GM18526 (cell line): Measurements from ENCODE around the gene SNTB2.

Experiments used
- POLR2A ChIP-seq: IDR thresholded peaks from 3 replicates; pipeline ENCODE4 v1.6.1; 2011; ENCODE audit not compliant: insufficient read length; ENCODE audit errors: extremely low read depth

The SNTB2 gene

DNA sequence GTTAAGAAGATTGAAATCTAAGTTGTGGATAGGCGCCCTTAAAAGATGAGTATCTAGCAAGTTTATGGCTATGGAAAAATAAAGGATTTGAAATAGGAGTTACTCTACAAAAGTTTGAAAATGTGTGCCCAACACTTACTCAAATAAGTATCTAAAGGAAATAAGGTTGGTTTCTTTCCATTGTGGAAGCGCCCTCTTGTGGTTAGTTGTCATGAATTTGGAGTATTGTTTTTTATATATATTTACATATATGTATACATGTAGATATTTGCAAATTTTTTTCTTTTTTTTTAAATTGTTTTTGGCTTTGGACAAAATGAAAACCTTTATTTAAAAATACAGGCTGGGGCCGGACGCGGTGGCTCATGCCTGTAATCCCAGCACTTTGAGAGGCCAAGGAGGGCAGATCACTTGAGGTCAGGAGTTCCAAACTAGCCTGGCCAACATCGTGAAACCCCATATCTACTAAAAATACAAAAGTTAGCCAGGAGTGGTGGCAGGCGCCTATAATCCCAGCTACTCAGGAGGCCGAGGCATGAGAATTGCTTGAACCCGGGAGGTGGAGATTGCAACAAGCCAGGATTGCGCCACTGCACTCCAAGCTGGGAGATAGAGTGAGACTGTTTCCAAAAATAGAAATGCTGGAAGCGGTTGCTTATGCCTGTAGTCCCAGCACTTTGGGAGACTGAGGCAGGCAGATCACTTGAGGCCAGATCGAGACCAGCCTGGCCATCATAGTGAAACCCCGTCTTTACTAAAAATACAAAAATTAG is 100.2 kb downstream of the SNTB2 start:
- no peak for TF ChIP-seq POLR2A

GRCh38 chr16:69293401-69293800 is 106.4 kb downstream of the SNTB2 start:
- TF ChIP-seq POLR2A = no peak

DNA sequence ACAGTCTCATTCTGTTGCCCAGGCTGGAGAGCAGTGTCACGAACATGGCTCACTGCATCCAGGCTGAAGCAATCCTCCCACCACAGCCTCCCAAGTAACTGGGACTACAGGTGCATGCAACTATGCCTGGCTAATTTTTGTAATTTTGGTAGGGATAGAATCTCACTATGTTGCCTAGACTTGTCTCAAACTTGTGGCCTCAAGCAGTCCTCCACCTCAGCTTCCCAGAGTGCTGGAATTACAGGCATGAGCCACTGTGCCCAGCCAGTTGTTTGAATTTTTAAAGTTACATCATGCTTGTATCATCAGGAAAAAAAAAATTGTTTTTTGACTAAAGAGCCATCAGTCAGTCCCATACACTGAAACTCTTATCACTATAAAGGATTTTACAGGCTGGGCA is 107.1 kb downstream of the SNTB2 start:
- TF ChIP-seq POLR2A = no peak

- TF ChIP-seq POLR2A = no peak
These were observed 111.3 kb downstream of the SNTB2 start for GRCh38 chr16:69298261-69298660.

DNA sequence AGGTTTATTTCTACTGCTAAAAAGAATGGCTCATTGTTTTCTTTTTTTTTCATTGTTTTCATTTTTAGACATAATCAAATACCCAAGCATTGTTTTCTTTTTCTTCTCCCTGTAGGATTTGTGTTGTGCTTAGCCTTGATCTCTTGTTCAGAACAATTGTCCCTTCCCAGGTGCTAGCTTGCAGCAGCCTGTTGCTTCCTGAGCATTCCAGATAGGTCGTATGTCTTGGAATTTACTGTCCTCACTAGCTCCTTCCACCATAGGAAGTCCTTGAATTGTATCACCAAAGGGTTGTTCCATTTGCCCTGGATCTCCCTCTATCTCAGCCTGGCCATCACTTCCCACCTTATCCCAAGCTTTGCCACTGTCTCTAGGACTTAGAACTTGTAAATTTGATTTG is 114.2 kb downstream of the SNTB2 start:
- no peak for TF ChIP-seq POLR2A

DNA sequence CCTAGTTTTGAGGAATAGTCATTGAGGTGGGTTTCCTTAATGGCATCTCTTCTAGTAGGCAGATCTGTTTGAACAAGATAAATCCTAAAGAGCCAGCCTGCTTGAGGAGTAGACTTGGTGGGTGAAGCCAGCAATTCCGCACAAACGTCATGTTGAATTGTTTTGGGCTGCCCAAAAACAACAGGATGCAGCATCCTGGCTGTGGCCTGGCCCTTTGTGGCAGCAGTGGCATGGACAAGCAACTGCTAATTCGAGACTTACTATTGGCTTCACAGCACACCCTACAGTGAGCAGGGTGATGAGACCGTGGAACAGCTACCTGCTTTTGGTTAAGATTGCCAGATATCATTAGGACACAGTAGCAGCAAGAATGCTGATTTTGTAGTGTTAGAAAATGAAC is 114.9 kb downstream of the SNTB2 start:
- no peak for TF ChIP-seq POLR2A

DNA sequence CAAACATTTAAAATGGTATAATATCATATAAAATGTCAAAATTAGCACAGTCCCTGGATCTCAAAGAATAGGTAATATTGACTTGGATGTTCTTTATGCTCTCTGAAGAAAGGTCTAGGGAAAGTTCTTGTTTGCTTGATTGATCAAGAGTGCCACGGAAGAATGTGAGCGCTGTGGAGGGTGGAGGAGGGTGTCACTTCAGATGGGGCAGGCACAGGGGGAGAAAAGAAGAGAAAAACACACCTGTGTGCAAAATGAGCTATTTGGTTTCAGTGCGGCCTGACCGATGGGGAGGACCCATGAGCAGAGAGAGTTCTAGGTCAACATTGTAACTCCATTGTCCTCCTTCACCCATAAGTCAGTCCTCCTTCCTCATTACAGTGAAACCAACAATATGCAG is 115.3 kb downstream of the SNTB2 start:
- TF ChIP-seq POLR2A = no peak

DNA sequence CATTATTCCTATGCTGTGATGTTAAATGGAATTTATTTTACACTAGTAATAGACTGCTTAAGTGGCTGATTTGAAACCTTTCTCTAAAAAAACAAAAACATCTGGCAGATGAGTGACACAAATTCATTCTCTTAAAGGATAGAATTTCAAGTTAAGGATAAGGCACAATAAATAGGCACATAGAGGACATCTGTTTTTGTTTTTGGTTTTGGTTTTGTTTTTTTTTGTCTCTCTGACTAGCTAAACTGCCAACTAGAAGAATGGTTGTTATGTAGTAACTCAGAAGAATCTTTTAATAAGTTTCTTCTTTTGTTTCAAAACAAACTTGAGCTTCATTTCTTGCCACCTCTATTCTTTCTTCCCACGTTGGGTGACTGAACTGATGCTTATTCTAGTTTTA is 119.1 kb downstream of the SNTB2 start:
- TF ChIP-seq POLR2A = no peak

DNA sequence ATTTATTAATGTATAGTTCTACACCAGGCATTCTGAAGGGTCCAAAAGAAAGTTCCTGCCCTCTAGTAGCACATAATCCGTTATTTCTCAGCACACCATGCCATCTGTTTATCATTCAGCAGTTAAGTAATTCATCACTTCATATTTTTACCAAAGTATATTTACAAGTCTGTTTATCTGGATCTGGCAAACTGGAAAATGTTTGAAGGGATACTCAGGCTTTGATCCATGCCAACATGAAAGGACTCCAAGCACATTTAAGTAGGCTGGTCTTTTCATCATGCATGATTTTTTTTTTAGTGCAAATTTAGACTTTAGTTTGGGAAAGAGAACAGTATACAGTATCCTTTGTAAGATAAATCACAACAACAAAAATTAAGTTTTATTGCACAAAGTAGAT is 120.1 kb downstream of the SNTB2 start:
- no peak for TF ChIP-seq POLR2A

GRCh38 chr16:69307856-69308255 is 120.9 kb downstream of the SNTB2 start:
- TF ChIP-seq POLR2A = no peak

DNA sequence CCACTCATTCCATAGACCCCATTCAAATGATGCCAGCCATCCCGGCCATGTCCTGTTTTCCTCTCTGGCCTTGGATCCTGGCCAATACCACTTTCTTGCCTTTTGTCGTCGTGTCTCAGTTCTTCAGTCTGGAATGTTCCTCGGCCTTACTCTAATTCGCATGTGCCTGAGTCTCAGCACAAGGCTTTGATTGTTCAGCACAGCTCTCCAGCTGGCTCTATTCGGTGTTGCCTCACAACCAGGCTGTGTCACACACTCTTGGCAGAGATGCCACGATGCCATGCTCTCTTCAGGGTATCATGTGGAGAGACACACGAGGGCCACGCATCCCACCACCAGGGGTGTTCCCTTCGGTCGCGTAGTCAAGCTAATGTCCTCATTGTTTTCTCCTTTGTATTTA is 122.4 kb downstream of the SNTB2 start:
- no peak for TF ChIP-seq POLR2A

DNA sequence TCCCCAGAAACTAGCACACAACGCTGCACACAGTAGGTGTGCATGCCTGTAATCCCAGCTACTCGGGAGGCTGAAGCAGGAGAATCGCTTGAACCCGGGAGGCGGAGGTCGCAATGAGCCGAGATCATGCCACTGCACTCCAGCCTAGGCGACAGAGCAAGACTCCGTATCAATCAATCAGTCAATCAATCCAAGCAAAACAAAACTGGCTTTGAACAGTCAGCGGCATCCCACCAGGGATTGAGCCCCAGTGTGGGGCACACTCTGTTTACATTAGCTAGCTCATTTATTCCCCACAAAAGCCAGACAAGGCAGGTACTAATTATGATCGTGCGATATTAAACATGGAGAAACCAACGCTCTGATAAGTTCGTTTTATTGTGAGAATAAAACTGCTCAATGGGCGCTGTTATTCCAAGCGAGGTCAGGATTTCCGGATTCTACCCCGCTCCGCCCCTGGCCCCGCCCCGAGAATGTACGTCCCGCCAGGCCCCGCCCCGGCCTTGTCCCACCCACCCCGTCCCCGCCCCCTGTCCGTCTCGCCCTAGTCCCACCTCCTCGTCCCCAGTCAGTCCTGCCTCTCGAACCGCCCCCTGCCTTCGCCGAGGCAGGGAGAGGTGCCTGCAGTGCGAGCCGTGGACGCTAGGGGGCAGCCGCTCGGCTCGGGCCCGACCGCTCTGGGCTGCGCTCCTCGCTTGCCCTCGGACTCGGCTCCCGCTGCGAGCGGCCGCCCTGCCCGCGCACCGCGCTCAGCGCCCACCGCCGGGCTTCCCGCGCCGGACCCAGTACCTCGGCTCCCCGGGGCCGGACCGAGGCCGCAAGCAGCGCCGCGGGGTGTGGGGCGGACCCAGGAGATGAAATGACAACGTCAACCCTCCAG is 123.9 kb downstream of the SNTB2 start, which contains the start of gene VPS4A:
Gene VPS4A, plus strand, starts transcription at position 698 of the 880 bp plus-strand sequence. Its CDS starts 162 bp downstream, at position 860.
- peak; percentile 82 for TF ChIP-seq POLR2A

- TF ChIP-seq POLR2A = no peak
These were observed 124.8 kb downstream of the SNTB2 start for GRCh38 chr16:69311533-69312387.

DNA sequence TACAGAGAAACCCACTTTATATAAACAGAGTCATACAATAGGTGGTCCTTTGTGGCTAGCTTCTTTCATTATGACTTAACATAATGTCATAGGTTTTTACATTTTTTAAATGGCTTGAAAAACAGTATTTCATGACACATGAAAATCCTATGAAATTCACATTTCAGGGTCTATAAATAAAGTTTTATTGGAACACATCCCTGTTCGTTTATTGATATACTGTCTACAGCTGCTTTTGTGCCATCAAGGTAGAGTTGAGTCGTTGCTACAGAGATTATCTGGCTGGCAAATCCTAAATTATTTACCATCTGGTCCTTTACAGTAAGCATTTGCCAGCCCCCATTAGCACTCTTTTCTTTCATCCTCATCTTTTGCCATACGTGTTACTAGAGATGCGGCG is 126.5 kb downstream of the SNTB2 start:
- no peak for TF ChIP-seq POLR2A

- no peak for TF ChIP-seq POLR2A
These were observed 127.6 kb downstream of the SNTB2 start for GRCh38 chr16:69314534-69314933.
